GM12872 (cell line): ENCODE data around the gene IRGQ.

Experiments
- CTCF ChIP-seq: IDR thresholded peaks from 3 replicates; pipeline ENCODE4 v1.5.1; 2011; ENCODE audit warnings: low read depth, mild to moderate bottlenecking, low read length, moderate library complexity; ENCODE audit not compliant: insufficient read depth

IRGQ gene

GRCh38 chr19:43538922-43539321 is 57.0 kb downstream of the IRGQ start:
- TF ChIP-seq CTCF: no peak

GRCh38 chr19:43534816-43535761 is 60.8 kb downstream of the IRGQ start:
- peak; percentile 47; the same call in 1 of the 3 replicates for TF ChIP-seq CTCF
